ENCODE data around the gene GAB2. TPM values are rescaled to one million over a fixed set of nuclear protein-coding genes. Genes with fewer than 3 reads are reported as not detected.

GAB2 gene
- total and polyA plus RNA-seq, 2 donors (not counting 1 experiment from before 2014, with no cell fraction given): 5.8 to 85.9 TPM

DNA sequence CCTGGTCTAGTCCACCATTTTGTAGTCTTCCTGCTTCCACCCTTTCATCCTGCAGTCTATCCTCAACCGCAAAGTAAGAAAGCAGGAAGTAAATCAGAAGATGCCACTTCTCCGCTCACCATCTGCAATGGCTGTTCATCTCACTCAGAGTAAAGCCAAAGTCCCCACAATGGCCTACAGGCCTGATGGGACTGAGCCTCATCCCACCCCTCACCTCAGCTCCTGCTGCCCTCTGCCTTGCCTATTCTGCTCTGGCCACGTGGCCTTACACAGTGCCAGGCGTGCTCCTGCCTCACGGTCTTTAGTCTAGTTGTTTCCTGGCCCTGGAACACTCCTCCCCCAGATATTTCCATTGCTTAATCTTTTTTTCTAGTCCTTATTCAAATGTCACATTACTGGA, 133.4 kb downstream of the GAB2 start:
- 94% methylated on average over 5 of the region's 5 CpGs for WGBS (ENCODE audit: insufficient coverage)
- no peaks in the 10 kb centered on the region for H3K4me1 ChIP-seq (ENCODE audit: control insufficient read depth in 2 of 2, insufficient read depth in 2 of 2, low read length in 2 of 2)
- H3K4me3 ChIP-seq (ENCODE audit: control extremely low read depth in 1 of 5, extremely low read depth in 1 of 5, insufficient read depth in 1 of 5, low read depth in 2 of 5, low read length in 4 of 5): no peak overlapping the region
- DNase-seq (no peak), ATAC-seq (ENCODE audit: low read depth) (no peak)
- H3K9me3 Mint-ChIP-seq (ENCODE audit: insufficient read depth): no peaks in the 10 kb centered on the region
- H3K4me1 Mint-ChIP-seq: peaks cover 4% of the 10 kb centered on the region
- ChIA-PET POLR2A (interaction anchor here (0.6 kb wide), 1 partner anchor 144 kb away, joined by 3 read pairs; no protein-coding TSS in a partner anchor), CTCF (no interaction called here)
- TF ChIP-seq, protein P1, sequence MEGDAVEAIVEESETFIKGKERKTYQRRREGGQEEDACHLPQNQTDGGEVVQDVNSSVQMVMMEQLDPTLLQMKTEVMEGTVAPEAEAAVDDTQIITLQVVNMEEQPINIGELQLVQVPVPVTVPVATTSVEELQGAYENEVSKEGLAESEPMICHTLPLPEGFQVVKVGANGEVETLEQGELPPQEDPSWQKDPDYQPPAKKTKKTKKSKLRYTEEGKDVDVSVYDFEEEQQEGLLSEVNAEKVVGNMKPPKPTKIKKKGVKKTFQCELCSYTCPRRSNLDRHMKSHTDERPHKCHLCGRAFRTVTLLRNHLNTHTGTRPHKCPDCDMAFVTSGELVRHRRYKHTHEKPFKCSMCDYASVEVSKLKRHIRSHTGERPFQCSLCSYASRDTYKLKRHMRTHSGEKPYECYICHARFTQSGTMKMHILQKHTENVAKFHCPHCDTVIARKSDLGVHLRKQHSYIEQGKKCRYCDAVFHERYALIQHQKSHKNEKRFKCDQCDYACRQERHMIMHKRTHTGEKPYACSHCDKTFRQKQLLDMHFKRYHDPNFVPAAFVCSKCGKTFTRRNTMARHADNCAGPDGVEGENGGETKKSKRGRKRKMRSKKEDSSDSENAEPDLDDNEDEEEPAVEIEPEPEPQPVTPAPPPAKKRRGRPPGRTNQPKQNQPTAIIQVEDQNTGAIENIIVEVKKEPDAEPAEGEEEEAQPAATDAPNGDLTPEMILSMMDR (IDR thresholded peaks at IDR 0.05): no peak
- no peak for TF ChIP-seq EZH2 (IDR thresholded peaks at IDR 0.05; ENCODE audit: borderline replicate concordance, insufficient read depth, low read depth, low read length, poor library complexity, severe bottlenecking)
- H3K4me3 Mint-ChIP-seq: no peak overlapping the region
- H3K79me2 ChIP-seq (ENCODE audit: control insufficient read depth, insufficient read depth, low read length): peaks cover 41% of the 10 kb centered on the region
- H4K20me1 ChIP-seq (ENCODE audit: control insufficient read depth, insufficient read depth, low read length, poor library complexity, severe bottlenecking): peaks cover 4% of the 10 kb centered on the region
- no peak overlapping the region for H3K4me2 ChIP-seq (replicated peaks; ENCODE audit: low read depth, low read length, poor library complexity, severe bottlenecking)
- peaks cover 3 to 5% of the 10 kb centered on the region in 2 experiments for H3K36me3 ChIP-seq (replicated peaks in 1 of 2; ENCODE audit: control extremely low read depth in 1 of 2, control insufficient read depth in 1 of 2, extremely low read depth in 1 of 2, insufficient read depth in 2 of 2, low read length in 1 of 2)
- intact Hi-C loops (cut with micrococcal nuclease): no loop called here
- no peak overlapping the region for H3K9ac ChIP-seq (ENCODE audit: low read length)
- H3K9me3 ChIP-seq (ENCODE audit: control extremely low read depth in 1 of 3, control insufficient read depth in 2 of 3, insufficient read depth in 1 of 3, low read length in 2 of 3): no peaks in the 10 kb centered on the region
- no peaks in the 10 kb centered on the region for H3K27me3 Mint-ChIP-seq
- no peak overlapping the region for H2AFZ ChIP-seq (ENCODE audit: insufficient read depth, low read depth, low read length, poor library complexity, severe bottlenecking)
- H3K27ac ChIP-seq (ENCODE audit: low read length in 2 of 2): no peak overlapping the region
- no peaks in the 10 kb centered on the region for H3K27me3 ChIP-seq (replicated peaks in 1 of 4; ENCODE audit: control extremely low read depth in 1 of 4, control insufficient read depth in 3 of 4, insufficient read depth in 4 of 4, low read length in 3 of 4)
- no peak overlapping the region for H3K27ac Mint-ChIP-seq

DNA sequence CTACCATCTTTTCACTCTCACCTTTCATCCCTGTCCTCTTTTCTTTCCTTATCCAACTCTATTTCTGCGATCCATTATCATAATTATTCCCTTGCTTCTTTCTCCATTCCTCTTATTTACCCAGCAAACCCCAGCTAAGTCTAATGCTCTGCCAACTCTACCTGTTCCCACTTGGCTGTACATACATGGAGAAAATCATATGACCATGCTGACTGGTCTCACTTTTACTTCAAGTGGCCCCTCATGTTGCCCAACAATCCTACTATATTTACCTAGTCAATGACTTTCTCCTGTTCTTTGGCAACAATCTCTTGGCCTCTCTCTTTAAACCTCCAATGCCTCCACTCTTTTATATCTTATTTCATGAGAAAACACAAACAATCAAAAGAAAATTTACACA, 134.8 kb downstream of the GAB2 start:
- H3K9me3 ChIP-seq (ENCODE audit: control extremely low read depth in 1 of 3, control insufficient read depth in 2 of 3, insufficient read depth in 1 of 3, low read length in 2 of 3): no peaks in the 10 kb centered on the region
- ChIA-PET POLR2A (no interaction called here), CTCF (no interaction called here)
- no peaks in the 10 kb centered on the region for H3K27me3 Mint-ChIP-seq
- no peak overlapping the region for H3K27ac Mint-ChIP-seq
- H3K4me1 ChIP-seq (ENCODE audit: control insufficient read depth in 2 of 2, insufficient read depth in 2 of 2, low read length in 2 of 2): no peaks in the 10 kb centered on the region
- TF ChIP-seq, protein P1 (IDR thresholded peaks at IDR 0.05): no peak
- TF ChIP-seq EZH2 (IDR thresholded peaks at IDR 0.05; ENCODE audit: borderline replicate concordance, insufficient read depth, low read depth, low read length, poor library complexity, severe bottlenecking): no peak
- peaks cover 4% of the 10 kb centered on the region for H4K20me1 ChIP-seq (ENCODE audit: control insufficient read depth, insufficient read depth, low read length, poor library complexity, severe bottlenecking)
- no peaks in the 10 kb centered on the region for H3K4me1 Mint-ChIP-seq
- H3K36me3 ChIP-seq (replicated peaks in 1 of 2; ENCODE audit: control extremely low read depth in 1 of 2, control insufficient read depth in 1 of 2, extremely low read depth in 1 of 2, insufficient read depth in 2 of 2, low read length in 1 of 2): peaks cover 3 to 5% of the 10 kb centered on the region in 2 experiments
- ATAC-seq (ENCODE audit: low read depth) (no peak), DNase-seq (no peak)
- H3K4me3 ChIP-seq (ENCODE audit: control extremely low read depth in 1 of 5, extremely low read depth in 1 of 5, insufficient read depth in 1 of 5, low read depth in 2 of 5, low read length in 4 of 5): no peak overlapping the region
- H3K27me3 ChIP-seq (replicated peaks in 1 of 4; ENCODE audit: control extremely low read depth in 1 of 4, control insufficient read depth in 3 of 4, insufficient read depth in 4 of 4, low read length in 3 of 4): no peaks in the 10 kb centered on the region
- no peaks in the 10 kb centered on the region for H3K9me3 Mint-ChIP-seq (ENCODE audit: insufficient read depth)
- peaks cover 41% of the 10 kb centered on the region for H3K79me2 ChIP-seq (ENCODE audit: control insufficient read depth, insufficient read depth, low read length)
- no peak overlapping the region for H3K27ac ChIP-seq (ENCODE audit: low read length in 2 of 2)
- no peak overlapping the region for H2AFZ ChIP-seq (ENCODE audit: insufficient read depth, low read depth, low read length, poor library complexity, severe bottlenecking)
- no peak overlapping the region for H3K4me2 ChIP-seq (replicated peaks; ENCODE audit: low read depth, low read length, poor library complexity, severe bottlenecking)
- no peak overlapping the region for H3K4me3 Mint-ChIP-seq
- intact Hi-C loops (cut with micrococcal nuclease): no loop called here
- no peak overlapping the region for H3K9ac ChIP-seq (ENCODE audit: low read length)
- 91% methylated on average over 1 of the region's 1 CpG for WGBS (ENCODE audit: insufficient coverage)
